Stimulated activated memory B cell treated with anti-CD40 and anti-IgM and Interleukin-4, amounts not matched to agents 10 μg/mL and 1 μg/mL and 100 μg/mL, for 72 hours (primary cell): ENCODE measurements around the gene MGAT1.

Source experiments
- ATAC-seq: fragments of 150-1000 bp; cut with Tn5 transposase; 2 replicates; pipeline ENCODE4 v1.10.0; 2021
- H3K27ac Mint-ChIP-seq: one replicate; pipeline ENCODE4 v1.8.0; 2022; ENCODE audit warnings: mild to moderate bottlenecking, mixed read lengths
- H3K27me3 Mint-ChIP-seq: one replicate; pipeline ENCODE4 v1.8.0; 2022; ENCODE audit warnings: mixed read lengths
- H3K36me3 Mint-ChIP-seq: one replicate; pipeline ENCODE4 v1.8.0; 2022; ENCODE audit warnings: mixed read lengths
- H3K4me1 Mint-ChIP-seq: one replicate; pipeline ENCODE4 v1.8.0; 2022; ENCODE audit warnings: mixed read lengths
- H3K4me3 Mint-ChIP-seq: one replicate; pipeline ENCODE4 v1.8.0; 2022; ENCODE audit warnings: mild to moderate bottlenecking, moderate library complexity, mixed read lengths
- H3K9me3 Mint-ChIP-seq: one replicate; pipeline ENCODE4 v1.8.0; 2022; ENCODE audit warnings: mixed read lengths

MGAT1 gene

GRCh38 chr5:180815293-180815917, 12.8 kb upstream of the MGAT1 start:
- no peak for ATAC-seq
- H3K36me3 Mint-ChIP-seq: peaks cover 39% of the 10 kb centered on the region
- H3K9me3 Mint-ChIP-seq: no peaks in the 10 kb centered on the region
- no peaks in the 10 kb centered on the region for H3K27me3 Mint-ChIP-seq
- peak overlapping the region; percentile 83 for H3K4me3 Mint-ChIP-seq
- H3K4me1 Mint-ChIP-seq: peaks cover 85% of the 10 kb centered on the region
- peak overlapping the region; percentile 93 for H3K27ac Mint-ChIP-seq

- H3K9me3 Mint-ChIP-seq: no peaks in the 10 kb centered on the region
- peak overlapping the region; percentile 83 for H3K4me3 Mint-ChIP-seq
- peaks cover 79% of the 10 kb centered on the region for H3K4me1 Mint-ChIP-seq
- H3K27me3 Mint-ChIP-seq: no peaks in the 10 kb centered on the region
- H3K36me3 Mint-ChIP-seq: peaks cover 53% of the 10 kb centered on the region
- no peak for ATAC-seq
- H3K27ac Mint-ChIP-seq: peak overlapping the region; percentile 93
Observed at GRCh38 chr5:180813420-180813819, 10.8 kb upstream of the MGAT1 start.

- Mint-ChIP-seq H3K27me3 (no peaks in the 10 kb centered on the region), H3K4me3 (peak overlapping the region; percentile 77), H3K4me1 (peaks cover 78% of the 10 kb centered on the region), H3K36me3 (peaks cover 67% of the 10 kb centered on the region), H3K27ac (peak overlapping the region; percentile 93), H3K9me3 (no peaks in the 10 kb centered on the region)
- no peak for ATAC-seq
Observed at GRCh38 chr5:180811623-180812124, 9.1 kb upstream of the MGAT1 start.

GRCh38 chr5:180810959-180811622, 8.5 kb upstream of the MGAT1 start:
- no peak for ATAC-seq
- Mint-ChIP-seq H3K4me1 (peaks cover 78% of the 10 kb centered on the region), H3K27ac (peak overlapping the region; percentile 93), H3K4me3 (peak overlapping the region; percentile 77), H3K27me3 (no peaks in the 10 kb centered on the region), H3K36me3 (peaks cover 73% of the 10 kb centered on the region), H3K9me3 (no peaks in the 10 kb centered on the region)

GRCh38 chr5:180810210-180810958, 7.8 kb upstream of the MGAT1 start:
- Mint-ChIP-seq H3K4me3 (peak overlapping the region; percentile 77), H3K27ac (peak overlapping the region; percentile 93), H3K27me3 (no peaks in the 10 kb centered on the region), H3K36me3 (peaks cover 76% of the 10 kb centered on the region), H3K4me1 (peaks cover 78% of the 10 kb centered on the region), H3K9me3 (no peaks in the 10 kb centered on the region)
- peak; percentile 93 for ATAC-seq

GRCh38 chr5:180809403-180810209, 7.0 kb upstream of the MGAT1 start:
- Mint-ChIP-seq H3K4me3 (peak overlapping the region; percentile 77), H3K36me3 (peaks cover 78% of the 10 kb centered on the region), H3K4me1 (peaks cover 79% of the 10 kb centered on the region), H3K9me3 (no peaks in the 10 kb centered on the region), H3K27ac (peak overlapping the region; percentile 93), H3K27me3 (no peaks in the 10 kb centered on the region)
- ATAC-seq: peak; percentile 82

GRCh38 chr5:180808461-180809000, 5.9 kb upstream of the MGAT1 start:
- Mint-ChIP-seq H3K36me3 (peaks cover 74% of the 10 kb centered on the region), H3K4me3 (peak overlapping the region; percentile 77), H3K9me3 (no peaks in the 10 kb centered on the region)

GRCh38 chr5:180807654-180808414, 5.2 kb upstream of the MGAT1 start:
- H3K36me3 Mint-ChIP-seq: peaks cover 73% of the 10 kb centered on the region
- ATAC-seq: no peak
- no peaks in the 10 kb centered on the region for H3K9me3 Mint-ChIP-seq
- no peaks in the 10 kb centered on the region for H3K27me3 Mint-ChIP-seq
- peaks cover 72% of the 10 kb centered on the region for H3K4me1 Mint-ChIP-seq
- H3K4me3 Mint-ChIP-seq: peak overlapping the region; percentile 77
- H3K27ac Mint-ChIP-seq: peak overlapping the region; percentile 93

More at GRCh38 chr5:180808461-180809000, 5.9 kb upstream of the MGAT1 start:
- H3K4me1 Mint-ChIP-seq: peaks cover 79% of the 10 kb centered on the region
- no peak for ATAC-seq
- H3K27me3 Mint-ChIP-seq: no peaks in the 10 kb centered on the region
- peak overlapping the region; percentile 93 for H3K27ac Mint-ChIP-seq

- no peaks in the 10 kb centered on the region for H3K9me3 Mint-ChIP-seq
- peak overlapping the region; percentile 77 for H3K4me3 Mint-ChIP-seq
- peak overlapping the region; percentile 93 for H3K27ac Mint-ChIP-seq
- H3K27me3 Mint-ChIP-seq: no peaks in the 10 kb centered on the region
- H3K36me3 Mint-ChIP-seq: peaks cover 70% of the 10 kb centered on the region
- H3K4me1 Mint-ChIP-seq: peaks cover 64% of the 10 kb centered on the region
- ATAC-seq: no peak
Observed at GRCh38 chr5:180807046-180807445, 4.4 kb upstream of the MGAT1 start.

- ATAC-seq: no peak
- Mint-ChIP-seq H3K4me1 (peaks cover 64% of the 10 kb centered on the region), H3K27me3 (no peaks in the 10 kb centered on the region), H3K9me3 (no peaks in the 10 kb centered on the region), H3K36me3 (peaks cover 70% of the 10 kb centered on the region), H3K4me3 (peak overlapping the region; percentile 77), H3K27ac (peak overlapping the region; percentile 93)
Observed at GRCh38 chr5:180806351-180807011, 3.9 kb upstream of the MGAT1 start.

- peak overlapping the region; percentile 93 for H3K27ac Mint-ChIP-seq
- H3K4me1 Mint-ChIP-seq: peaks cover 83% of the 10 kb centered on the region
- ATAC-seq: no peak
- no peaks in the 10 kb centered on the region for H3K27me3 Mint-ChIP-seq
- H3K4me3 Mint-ChIP-seq: peak overlapping the region; percentile 77
- H3K9me3 Mint-ChIP-seq: no peaks in the 10 kb centered on the region
- peaks cover 83% of the 10 kb centered on the region for H3K36me3 Mint-ChIP-seq
Observed at GRCh38 chr5:180804129-180804618, 1.6 kb upstream of the MGAT1 start.

- H3K4me3 Mint-ChIP-seq: peak overlapping the region; percentile 77
- peak overlapping the region; percentile 93 for H3K27ac Mint-ChIP-seq
- H3K27me3 Mint-ChIP-seq: no peaks in the 10 kb centered on the region
- peaks cover 83% of the 10 kb centered on the region for H3K36me3 Mint-ChIP-seq
- peak; percentile 91 for ATAC-seq
- H3K9me3 Mint-ChIP-seq: no peaks in the 10 kb centered on the region
- H3K4me1 Mint-ChIP-seq: peaks cover 83% of the 10 kb centered on the region
Observed at GRCh38 chr5:180803181-180804128, 849 bp upstream of the MGAT1 start.
